WTC11 (cell line): ENCODE results near the gene ELFN1.

Experiments
- CREB1 ChIP-seq: sonication (generic); formaldehyde crosslinking; IDR thresholded peaks from 2 replicates; pipeline ENCODE4 v1.8.0; 2023; ENCODE audit warnings: mild to moderate bottlenecking, missing genetic modification reagents
- NFYB ChIP-seq: sonication (generic); formaldehyde crosslinking; conservative IDR thresholded peaks from 2 replicates; pipeline ENCODE4 v1.8.0; 2022; ENCODE audit warnings: low read depth, missing genetic modification reagents
- TF ChIP-seq, protein P1 (sequence below): sonication (generic); formaldehyde crosslinking; IDR thresholded peaks from 2 replicates; pipeline ENCODE4 v1.8.0; 2022; ENCODE audit warnings: mild to moderate bottlenecking, missing genetic modification reagents

DNA sequence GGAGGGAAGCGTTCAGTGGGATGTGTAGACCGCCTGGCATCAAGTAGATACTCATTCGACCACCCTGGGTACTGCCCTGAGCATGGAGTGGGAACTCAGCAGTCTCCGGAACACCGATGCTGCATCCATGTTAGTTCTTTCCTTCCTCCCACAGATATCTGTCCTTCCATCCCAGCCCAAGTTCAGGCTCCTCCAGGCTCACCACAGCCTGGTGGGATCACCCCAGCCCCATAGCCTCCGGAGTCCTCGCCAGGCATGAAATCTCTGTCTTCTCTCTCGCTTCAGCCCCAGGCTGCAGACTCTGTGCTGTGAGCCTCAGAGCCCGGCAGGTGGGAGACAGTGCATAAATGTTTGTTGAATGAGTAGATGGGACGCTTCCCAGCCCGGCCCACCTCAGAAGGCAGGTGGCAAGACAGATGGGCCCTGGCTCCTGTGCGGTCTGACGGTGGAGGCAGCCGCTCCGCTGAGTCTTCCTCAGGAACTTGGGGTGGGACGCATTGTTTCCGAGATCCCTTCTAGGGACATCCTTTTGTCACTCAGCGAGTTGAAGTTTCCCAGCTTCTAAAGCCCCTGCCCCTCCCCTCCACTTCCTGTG is 42.9 kb downstream of the ELFN1 start:
- TF ChIP-seq NFYB (CRISPR knock-in tag): no peak
- TF ChIP-seq, protein P1, sequence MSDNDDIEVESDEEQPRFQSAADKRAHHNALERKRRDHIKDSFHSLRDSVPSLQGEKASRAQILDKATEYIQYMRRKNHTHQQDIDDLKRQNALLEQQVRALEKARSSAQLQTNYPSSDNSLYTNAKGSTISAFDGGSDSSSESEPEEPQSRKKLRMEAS (CRISPR knock-in tag): no peak
- no peak for TF ChIP-seq CREB1
